HG03469 (cell line): ENCODE data around the gene MEGF11.

Source experiments
- ATAC-seq: cut with Tn5 transposase; IDR thresholded peaks from one replicate; pipeline ENCODE4 v1.9.1; 2021; ENCODE audit warnings: mild to moderate bottlenecking, moderate library complexity, moderate number of reproducible peaks; ENCODE audit not compliant: unreplicated experiment

Gene MEGF11

GRCh38 chr15:66253418-66254088, at the start of gene MEGF11:
Gene MEGF11, minus strand, starts transcription at chr15:66253750. Its CDS starts 125,347 bp downstream, at chr15:66128403.
- ATAC-seq = no peak

- ATAC-seq = no peak
These were observed 49.1 kb upstream of the MEGF11 start for GRCh38 chr15:66302489-66303278.

DNA sequence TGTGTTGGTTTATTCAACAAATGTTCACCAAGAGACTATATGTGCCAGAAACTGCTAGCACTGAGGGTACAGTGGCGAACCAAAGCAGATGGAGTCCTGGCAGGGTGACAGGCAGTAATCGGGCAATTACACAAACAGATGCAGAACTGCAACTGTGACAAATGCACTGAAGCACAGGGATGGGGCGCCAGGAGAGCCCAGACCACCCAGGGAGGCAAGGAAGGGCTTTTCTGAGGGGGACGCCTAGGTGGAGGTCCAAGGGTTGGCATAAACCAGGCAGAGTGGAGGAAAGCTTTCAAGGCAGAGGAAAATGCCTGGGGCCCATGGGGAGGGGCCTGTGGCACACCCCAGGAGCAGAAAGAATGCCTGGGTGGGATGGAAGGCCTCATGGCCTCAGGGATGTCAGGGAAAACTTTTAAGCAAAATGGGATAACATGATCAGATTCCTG, 45.3 kb upstream of the MEGF11 start:
- ATAC-seq = no peak

DNA sequence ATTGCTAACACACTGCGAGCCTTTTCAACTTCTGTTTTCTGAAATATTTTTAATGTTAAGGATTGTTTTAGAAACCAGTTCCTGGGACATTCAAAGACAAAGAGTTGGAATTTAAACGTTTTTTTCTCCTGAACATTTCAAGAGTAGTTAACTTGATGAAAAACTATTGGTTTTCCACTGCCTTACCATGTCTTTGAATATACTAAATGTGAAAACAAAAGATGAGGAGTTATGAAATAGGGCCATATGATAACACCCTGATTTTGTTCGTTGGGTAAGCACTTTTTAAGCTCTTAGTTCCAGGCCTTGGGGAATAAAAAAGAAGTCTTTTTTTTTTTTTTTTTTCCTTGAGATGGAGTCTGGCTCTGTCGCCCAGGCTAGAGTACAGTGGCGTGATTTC, 42.6 kb upstream of the MEGF11 start:
- ATAC-seq = no peak

DNA sequence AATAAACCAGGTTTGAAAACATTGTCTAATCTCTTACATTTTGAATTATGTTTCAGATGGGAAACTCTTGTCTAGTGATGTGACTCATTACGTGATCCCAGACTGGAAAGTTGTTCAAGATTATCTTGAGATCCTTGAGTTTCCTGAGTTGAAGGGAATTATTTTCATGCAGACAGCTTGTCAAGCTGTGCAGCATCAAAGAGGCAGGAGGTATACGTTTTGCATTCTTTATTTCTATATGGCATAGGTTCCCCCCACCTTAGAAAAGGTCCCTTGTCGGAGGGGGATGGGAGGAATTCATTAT, 41.3 kb upstream of the MEGF11 start:
- ATAC-seq = no peak

GRCh38 chr15:66294157-66294931, 40.8 kb upstream of the MEGF11 start:
- ATAC-seq = no peak

DNA sequence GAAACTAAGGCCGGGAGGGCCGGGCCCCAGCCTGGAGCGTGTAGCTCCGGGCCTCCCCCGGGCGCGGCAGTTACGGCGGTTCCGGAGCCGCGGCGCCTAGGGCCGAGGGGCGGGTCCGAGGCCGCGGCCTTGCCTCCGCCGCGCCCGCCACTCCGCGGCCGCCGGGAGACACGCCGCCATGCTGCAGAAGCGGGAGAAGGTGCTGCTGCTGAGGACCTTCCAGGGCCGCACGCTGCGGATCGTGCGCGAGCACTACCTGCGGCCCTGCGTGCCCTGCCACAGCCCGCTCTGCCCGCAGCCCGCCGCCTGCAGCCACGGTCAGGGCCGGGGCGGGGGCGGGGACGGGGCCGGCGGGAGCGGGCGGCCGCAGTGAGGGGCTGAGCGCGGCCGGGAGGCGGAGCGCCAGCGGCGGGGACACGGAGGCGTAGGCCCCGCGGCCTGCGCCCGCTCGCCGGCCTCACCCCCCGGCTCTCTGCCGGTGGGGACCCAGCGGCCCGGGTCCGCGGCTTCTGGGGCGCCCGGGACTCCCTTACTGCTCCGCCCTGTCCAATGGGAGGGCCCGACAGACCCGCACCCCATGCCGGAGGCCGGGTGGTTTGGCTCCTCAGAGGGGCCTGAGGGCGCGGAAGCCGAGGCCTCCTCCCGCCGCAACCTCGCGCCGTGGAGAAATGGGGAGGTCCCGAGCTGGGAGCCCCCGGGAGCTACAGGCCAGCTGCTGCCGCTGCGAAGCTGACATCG, 40.0 kb upstream of the MEGF11 start, which contains the start of gene DIS3L:
Gene DIS3L, plus strand, starts transcription at position 150 of the 738 bp plus-strand sequence. Its CDS starts 29 bp downstream, at position 179.
- ATAC-seq = no peak

DNA sequence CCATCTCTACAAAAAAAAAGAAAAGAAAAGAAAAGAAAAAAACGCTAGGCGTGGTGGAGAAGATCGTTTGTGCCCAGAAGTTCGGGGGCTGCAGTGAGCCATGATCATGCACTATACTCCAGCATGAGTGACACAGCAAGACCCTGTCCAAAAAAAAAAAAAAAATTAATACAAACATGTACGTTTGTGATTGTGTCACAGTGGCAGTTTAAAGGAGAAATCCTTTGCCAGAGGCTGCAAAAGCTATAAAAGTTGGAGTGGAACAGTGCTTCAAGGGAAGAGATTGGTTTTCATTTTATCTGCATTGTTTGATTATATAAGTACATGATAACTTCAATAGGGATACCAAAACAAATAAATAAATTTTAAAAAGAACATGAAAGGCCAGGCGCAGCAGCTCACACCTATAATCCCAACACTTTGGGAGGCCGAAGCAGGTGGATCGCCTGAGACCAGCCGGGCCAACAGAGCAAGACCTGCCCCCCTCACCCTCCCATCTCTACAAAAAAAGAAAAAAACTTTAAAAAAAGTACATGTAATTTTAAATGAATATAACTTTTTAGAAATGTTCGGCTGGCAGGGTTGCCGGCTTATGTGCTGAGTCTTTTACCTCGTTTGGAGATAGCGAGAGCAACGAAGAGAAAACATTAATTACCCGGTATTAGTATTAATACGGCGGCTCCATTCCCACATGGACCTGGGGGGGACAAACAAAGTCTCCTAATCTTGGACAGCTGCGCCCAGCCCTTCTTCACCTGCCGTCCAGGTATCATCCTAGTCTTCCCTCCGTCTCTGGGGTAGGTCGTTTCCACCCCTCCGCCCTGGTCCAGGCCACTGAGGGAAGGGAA, 39.2 kb upstream of the MEGF11 start:
- ATAC-seq = no peak

DNA sequence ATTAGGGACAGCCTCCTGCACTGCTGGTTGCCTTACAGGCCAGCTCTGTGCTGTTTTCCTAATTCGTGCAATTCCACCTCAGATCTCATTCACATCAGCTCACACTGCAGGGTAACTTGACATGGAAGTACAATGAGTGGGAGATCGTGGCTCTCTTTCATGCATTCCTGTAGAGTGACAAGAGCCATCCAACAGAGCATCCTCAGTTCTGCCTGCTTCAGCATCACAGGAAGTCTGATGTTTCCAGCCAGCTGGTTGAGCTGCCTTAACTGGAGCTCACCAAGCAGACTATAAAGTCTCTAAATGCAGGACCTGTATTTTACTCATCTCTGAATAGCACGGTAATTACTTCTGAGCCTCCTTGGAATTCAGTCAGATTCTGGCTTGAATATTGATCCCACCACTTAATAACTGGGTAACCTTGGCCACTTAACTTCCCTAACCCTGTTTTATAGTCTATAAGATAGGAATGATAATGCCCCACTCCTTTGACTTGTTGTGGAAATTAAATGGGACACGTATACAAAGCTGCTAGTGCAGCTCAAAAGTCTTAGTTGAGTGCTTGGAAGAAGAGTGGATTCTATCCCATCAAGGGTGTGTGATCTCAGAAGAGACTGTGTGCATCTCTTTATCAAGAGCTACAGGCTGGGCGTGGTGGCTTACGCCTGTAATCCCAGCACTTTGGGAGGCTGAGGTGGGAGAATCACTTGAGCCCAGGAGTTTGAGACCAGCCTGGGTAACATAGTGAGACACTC, 38.4 kb upstream of the MEGF11 start:
- ATAC-seq = no peak

DNA sequence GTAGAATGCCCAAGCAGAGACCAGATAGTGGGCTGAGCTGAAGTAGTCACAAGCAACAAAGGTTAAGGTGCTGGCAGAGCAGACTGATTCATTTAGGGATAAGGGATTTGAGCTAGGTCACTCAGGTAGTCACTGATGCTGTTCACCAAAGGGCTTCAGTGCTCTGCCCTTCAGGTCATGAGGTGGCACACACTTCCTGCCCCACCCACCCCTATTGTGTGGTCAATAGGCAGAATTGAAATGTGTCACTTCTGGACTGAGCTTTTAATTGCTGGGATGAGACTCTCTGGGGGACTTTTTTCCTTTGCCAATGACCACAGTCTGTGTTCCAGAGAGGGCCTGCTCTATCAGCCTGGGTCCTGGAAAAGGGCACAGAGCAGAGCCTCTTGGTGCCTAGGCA, 37.0 kb upstream of the MEGF11 start:
- ATAC-seq = no peak

GRCh38 chr15:66290007-66290406, 36.5 kb upstream of the MEGF11 start:
- ATAC-seq = no peak

DNA sequence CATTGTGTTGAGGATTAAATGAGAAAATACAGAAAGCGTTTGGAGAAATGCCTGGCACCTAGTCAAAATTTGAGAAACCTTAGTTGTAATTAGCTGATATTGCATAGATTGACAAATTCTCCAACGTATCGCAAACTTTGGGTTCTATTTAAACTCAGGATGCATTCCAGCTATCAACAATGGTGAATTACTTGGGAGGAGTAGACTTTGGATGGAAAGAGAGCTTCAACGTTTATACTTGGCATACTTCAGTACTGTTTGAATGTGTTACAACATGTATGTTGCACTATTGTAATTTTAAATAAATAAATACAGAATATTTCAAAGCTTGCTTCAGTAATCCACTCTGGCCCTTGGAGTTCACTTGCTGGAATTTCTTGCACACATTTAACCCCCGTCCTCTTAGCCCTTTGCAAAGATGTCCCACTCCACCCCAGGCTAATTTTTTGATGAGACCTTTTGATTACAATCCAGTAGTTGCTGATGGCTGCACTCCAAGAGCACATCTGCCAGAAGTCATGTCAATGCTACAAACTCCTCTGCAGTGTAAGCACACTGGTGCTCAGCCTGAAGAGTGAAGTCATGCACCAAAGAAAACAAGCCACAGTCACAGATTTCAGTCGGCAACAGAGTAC, 35.1 kb upstream of the MEGF11 start:
- no peak for ATAC-seq

DNA sequence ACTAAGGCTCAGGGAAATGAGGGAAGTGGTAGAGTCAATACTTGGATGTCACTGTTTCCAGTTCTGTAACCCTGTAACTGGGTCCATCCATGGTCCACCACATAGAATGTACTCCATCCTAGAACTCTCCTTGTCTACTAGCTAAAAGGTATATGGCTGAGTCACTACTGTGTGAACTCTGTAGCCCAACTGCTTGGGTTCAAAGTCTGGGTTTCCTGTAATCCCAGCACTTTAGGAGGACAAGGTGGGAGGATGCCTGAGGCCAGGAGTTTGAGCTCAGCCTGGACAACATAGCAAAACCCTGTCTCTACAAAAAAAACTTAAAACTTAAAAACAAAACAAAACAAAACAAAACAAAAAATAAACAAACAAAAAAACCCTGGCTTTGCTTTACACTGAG, 34.5 kb upstream of the MEGF11 start:
- ATAC-seq = no peak

DNA sequence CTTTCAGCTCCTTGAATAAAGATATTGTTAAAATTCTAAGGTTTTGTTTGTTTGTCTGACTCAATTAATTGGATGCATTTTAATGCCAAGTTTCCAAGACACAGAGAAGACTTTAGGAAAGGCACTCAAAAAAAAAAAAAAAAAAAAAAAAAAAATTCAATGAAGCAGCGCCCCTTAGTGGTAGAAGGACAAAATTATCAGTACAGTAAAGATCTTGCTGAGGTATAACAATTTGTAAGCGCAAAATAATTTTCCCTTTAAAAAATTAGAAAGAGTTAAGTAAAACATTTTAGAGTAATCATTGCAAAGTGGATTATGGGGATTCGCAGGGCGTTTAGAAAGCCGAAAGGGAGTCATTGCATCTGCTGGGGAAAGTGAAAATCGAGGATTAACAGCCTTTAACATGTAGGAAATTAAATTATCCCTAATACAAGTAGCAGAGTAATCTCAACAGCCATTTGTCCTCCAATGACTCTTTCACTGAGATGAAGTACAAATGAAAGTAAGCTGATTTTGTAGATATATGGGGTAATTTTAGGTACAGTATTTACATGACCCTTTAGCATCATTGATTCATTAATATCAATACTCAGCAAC, 34.0 kb upstream of the MEGF11 start:
- ATAC-seq = no peak

DNA sequence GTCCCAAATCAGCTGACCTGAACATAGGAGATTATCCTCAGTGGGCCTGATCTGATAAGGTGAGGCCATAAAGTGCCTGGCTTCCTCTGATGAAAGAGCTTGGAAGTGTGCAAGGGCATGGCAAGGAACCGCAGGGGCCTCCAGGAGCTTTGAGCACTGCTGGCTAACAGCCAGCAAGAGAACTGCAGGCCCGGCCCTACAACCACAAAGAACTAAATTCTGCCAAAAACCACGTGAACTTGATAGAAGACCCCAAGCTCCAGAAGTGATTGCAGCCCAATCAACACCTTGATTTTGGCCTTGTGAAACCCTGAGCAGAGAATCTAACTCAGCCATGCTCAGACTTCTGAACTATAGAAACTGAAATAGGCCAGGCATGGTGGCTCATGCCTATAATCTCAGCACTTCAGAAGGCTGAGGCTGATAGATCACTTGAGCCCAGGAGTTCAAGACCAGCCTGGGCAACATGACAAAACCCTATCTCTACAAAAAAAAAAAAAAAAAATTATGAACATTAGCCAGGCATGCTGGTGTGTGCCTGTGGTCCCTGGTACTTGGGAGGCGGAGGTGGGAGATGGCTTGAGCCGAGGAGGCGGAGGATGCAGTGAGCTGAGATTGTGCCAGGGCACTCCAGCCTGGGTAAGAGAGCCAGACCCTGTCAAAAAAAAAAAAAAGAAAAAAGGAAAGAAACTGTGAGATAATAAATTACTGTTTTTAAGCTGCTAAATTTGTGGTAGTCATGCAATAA, 32.2 kb upstream of the MEGF11 start:
- ATAC-seq = no peak

DNA sequence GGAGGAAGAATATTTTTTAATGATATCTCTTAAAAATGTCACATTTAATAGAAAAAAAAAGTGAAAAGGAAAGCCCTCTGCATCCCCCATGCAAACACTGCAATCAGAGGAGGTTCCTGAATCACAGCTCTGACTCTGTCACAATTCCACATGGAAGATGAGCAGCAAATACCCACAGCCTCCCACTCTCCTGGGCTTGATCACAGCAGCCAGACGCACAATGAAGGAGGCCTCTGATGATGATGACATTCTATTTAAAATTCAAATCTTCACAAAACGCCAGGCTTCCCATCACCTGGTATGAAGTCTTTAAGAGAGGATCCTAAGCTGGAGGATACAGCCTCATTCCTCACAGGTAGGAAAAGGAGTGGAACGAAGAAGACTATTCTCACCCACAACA, 30.7 kb upstream of the MEGF11 start:
- ATAC-seq = no peak

- no peak for ATAC-seq
These were observed 25.1 kb upstream of the MEGF11 start for GRCh38 chr15:66278671-66279070.

GRCh38 chr15:66278056-66278455, 24.5 kb upstream of the MEGF11 start:
- no peak for ATAC-seq
